NB4 (cell line): ENCODE measurements around the gene SHC1.

Experiments
- CTCF ChIP-seq: IDR thresholded peaks from one replicate; pipeline ENCODE4 v1.5.1; 2012; ENCODE audit warnings: low read depth, low read length
- MAX ChIP-seq: IDR thresholded peaks from 2 replicates; pipeline ENCODE4 v1.6.1; 2011; ENCODE audit warnings: low read depth, low read length
- MYC ChIP-seq: IDR thresholded peaks from 2 replicates; pipeline ENCODE4 v1.6.1; 2011; ENCODE audit warnings: low read depth, low read length
- POLR2A ChIP-seq: IDR thresholded peaks from 2 replicates; pipeline ENCODE4 v1.6.1; 2011; ENCODE audit warnings: mild to moderate bottlenecking; ENCODE audit not compliant: insufficient read length; ENCODE audit errors: extremely low read depth

GRCh38 chr1:154963643-154964042, 6.9 kb downstream of the SHC1 start:
- no peak for TF ChIP-seq CTCF
- no peak for TF ChIP-seq MAX
- no peak for TF ChIP-seq POLR2A
- no peak for TF ChIP-seq MYC
